IMR-90 (cell line): Measurements from ENCODE around the gene FLII. TPM values are rescaled to one million over a fixed set of nuclear protein-coding genes. Genes with fewer than 3 reads are reported as not detected.

ENCODE experiments used
- ATAC-seq: fragments of 200-7000 bp; cut with Tn5 transposase; 2 replicates; pipeline ENCODE4 v1.9.1; 2020; ENCODE audit warnings: low read depth, mild to moderate bottlenecking, moderate library complexity
- BruUV-seq: library from RNA; stranded (reverse); fragments of 400-500 nt; replicated peaks from 2 replicates; lab custom pipeline; 2021; lab: Mats Ljungman, UMichigan
- CTCF ChIA-PET: fragments of 300-600 bp; formaldehyde crosslinking; extraction: SDS; loops from one replicate; lab custom pipeline; 2021; ENCODE audit warnings: antibody characterized with exemption; lab: Yijun Ruan, JAX
- POLR2A ChIA-PET: fragments of 300-600 bp; sonication (Branson Sonifier 250); formaldehyde crosslinking; loops from one replicate; lab custom pipeline; 2022; ENCODE audit warnings: antibody characterized with exemption; ENCODE audit not compliant: unreplicated experiment; lab: Charles Lee
- DNase-seq: peaks from one replicate; pipeline ENCODE4 v3.0.0; 2013
- H2AFZ ChIP-seq: replicated peaks from 2 replicates; pipeline ENCODE3; 2013; ENCODE audit warnings: low read length, mild to moderate bottlenecking; ENCODE audit not compliant: poor library complexity
- H2AK5ac ChIP-seq: 2 replicates; pipeline ENCODE4 v1.6.1; 2013; ENCODE audit warnings: low read depth, low read length, inconsistent platforms
- H2AK9ac ChIP-seq: replicated peaks from 2 replicates; pipeline ENCODE3; 2013; ENCODE audit warnings: mild to moderate bottlenecking, low read depth, low read length, moderate library complexity; ENCODE audit not compliant: poor library complexity
- H2BK120ac ChIP-seq: 2 replicates; pipeline ENCODE4 v1.6.1; 2013; ENCODE audit warnings: low read depth, low read length, inconsistent platforms
- H2BK15ac ChIP-seq: 3 replicates; pipeline ENCODE4 v1.6.1; 2013; ENCODE audit warnings: low read depth, low read length, inconsistent platforms
- H2BK20ac ChIP-seq: 2 replicates; pipeline ENCODE4 v1.6.1; 2013; ENCODE audit warnings: low read depth, mild to moderate bottlenecking, inconsistent platforms, low read length, moderate library complexity
- H2BK5ac ChIP-seq: 2 replicates; pipeline ENCODE4 v1.6.1; 2013; ENCODE audit warnings: mild to moderate bottlenecking, low read depth, low read length, inconsistent platforms; ENCODE audit not compliant: poor library complexity, severe bottlenecking
- H3K14ac ChIP-seq: replicated peaks from 2 replicates; pipeline ENCODE4 v1.6.1; 2013; ENCODE audit warnings: low read depth, low read length, inconsistent platforms
- H3K18ac ChIP-seq: 2 replicates; pipeline ENCODE4 v1.6.1; 2013; ENCODE audit warnings: low read depth, low read length, control low read depth
- H3K23ac ChIP-seq: 2 replicates; pipeline ENCODE4 v1.6.1; 2013; ENCODE audit warnings: low read depth, low read length, inconsistent platforms
- H3K27ac ChIP-seq: 2 replicates; pipeline ENCODE4 v1.5.1; 2013; ENCODE audit warnings: mild to moderate bottlenecking, control low read depth, low read length; ENCODE audit not compliant: insufficient read depth
- H3K27me3 ChIP-seq: 2 replicates; pipeline ENCODE4 v1.6.1; 2013; ENCODE audit warnings: low read length; ENCODE audit not compliant: control insufficient read depth, insufficient read depth
- H3K36me3 ChIP-seq: 2 replicates; pipeline ENCODE4 v1.6.1; 2013; ENCODE audit warnings: low read length, mixed read lengths; ENCODE audit not compliant: control insufficient read depth, insufficient read depth
- H3K4ac ChIP-seq: 2 replicates; pipeline ENCODE4 v1.6.1; 2013; ENCODE audit warnings: low read depth, low read length, inconsistent platforms
- H3K4me1 ChIP-seq: 2 replicates; pipeline ENCODE4 v1.6.1; 2013; ENCODE audit warnings: low read length, mixed read lengths; ENCODE audit not compliant: control insufficient read depth, insufficient read depth
- H3K4me2 ChIP-seq: 2 replicates; pipeline ENCODE4 v1.6.1; 2013; ENCODE audit warnings: low read depth, mild to moderate bottlenecking, control low read depth, low read length, moderate library complexity
- H3K4me3 ChIP-seq: 2 replicates; pipeline ENCODE4 v1.5.1; 2013; ENCODE audit warnings: low read depth, mild to moderate bottlenecking, control low read depth, low read length, moderate library complexity; ENCODE audit not compliant: insufficient read depth
- H3K56ac ChIP-seq: 2 replicates; pipeline ENCODE4 v1.6.1; 2013; ENCODE audit warnings: low read length, inconsistent platforms; ENCODE audit not compliant: insufficient read depth; ENCODE audit errors: extremely low read depth
- H3K79me1 ChIP-seq, 2 experiments: 2 replicates each; pipeline ENCODE4 v1.6.1; 2013; ENCODE audit warnings: low read length in 2 of 2, inconsistent platforms in 1 of 2, low read depth in 1 of 2
- H3K9ac ChIP-seq: 2 replicates; pipeline ENCODE4 v1.6.1; 2013; ENCODE audit warnings: low read depth, low read length, control low read depth
- H3K9me1 ChIP-seq: 2 replicates; pipeline ENCODE4 v1.6.1; 2013; ENCODE audit warnings: low read length, inconsistent platforms; ENCODE audit not compliant: insufficient read depth
- H3K9me3 ChIP-seq: 2 replicates; pipeline ENCODE4 v1.6.1; 2013; ENCODE audit warnings: low read length; ENCODE audit not compliant: control insufficient read depth, insufficient read depth
- H4K20me1 ChIP-seq: 2 replicates; pipeline ENCODE4 v1.6.1; 2013; ENCODE audit warnings: low read length, inconsistent platforms; ENCODE audit not compliant: insufficient read depth
- H4K5ac ChIP-seq: 2 replicates; pipeline ENCODE4 v1.6.1; 2013; ENCODE audit warnings: mild to moderate bottlenecking, low read depth, low read length, control low read depth
- H4K8ac ChIP-seq, 2 experiments: 2 replicates each; pipeline ENCODE4 v1.6.1; 2013; ENCODE audit warnings: low read depth in 2 of 2, low read length in 2 of 2, control low read depth in 1 of 2, inconsistent platforms in 1 of 2
- H4K91ac ChIP-seq: 2 replicates; pipeline ENCODE4 v1.6.1; 2013; ENCODE audit warnings: low read depth, low read length, inconsistent platforms; ENCODE audit not compliant: insufficient read depth
- BHLHE40 ChIP-seq: fragments of 150-350 bp; IDR thresholded peaks from 2 replicates; pipeline ENCODE4 v1.6.1; 2016; ENCODE audit warnings: mild to moderate bottlenecking, low read depth, low read length
- CEBPB ChIP-seq: IDR thresholded peaks from 2 replicates; pipeline ENCODE4 v1.6.1; 2012; ENCODE audit warnings: low read depth, low read length, improper control_type of control experiment
- CHD1 ChIP-seq: IDR thresholded peaks from 2 replicates; pipeline ENCODE4 v1.6.1; 2012; ENCODE audit warnings: low read depth, low read length, improper control_type of control experiment
- FOS ChIP-seq: fragments of 150-350 bp; IDR thresholded peaks from 2 replicates; pipeline ENCODE4 v1.6.1; 2016; ENCODE audit warnings: low read depth, low read length
- MAFK ChIP-seq: IDR thresholded peaks from 2 replicates; pipeline ENCODE4 v1.6.1; 2012; ENCODE audit warnings: low read depth, low read length, improper control_type of control experiment
- MAZ ChIP-seq: IDR thresholded peaks from 2 replicates; pipeline ENCODE4 v1.6.1; 2012; ENCODE audit warnings: low read depth, mild to moderate bottlenecking, low read length, improper control_type of control experiment, moderate library complexity, borderline replicate concordance
- MXI1 ChIP-seq: IDR thresholded peaks from 2 replicates; pipeline ENCODE4 v1.6.1; 2012; ENCODE audit warnings: low read depth, mild to moderate bottlenecking, low read length, moderate library complexity, borderline replicate concordance
- NFE2L2 ChIP-seq: fragments of 150-350 bp; IDR thresholded peaks from 2 replicates; pipeline ENCODE4 v1.6.1; 2016; ENCODE audit warnings: low read depth, mild to moderate bottlenecking, low read length
- POLR2A ChIP-seq: IDR thresholded peaks from 2 replicates; pipeline ENCODE4 v1.6.1; 2012; ENCODE audit warnings: mild to moderate bottlenecking, low read depth, low read length
- RCOR1 ChIP-seq: IDR thresholded peaks from 2 replicates; pipeline ENCODE4 v1.6.1; 2012; ENCODE audit warnings: mild to moderate bottlenecking, low read length, improper control_type of control experiment; ENCODE audit not compliant: insufficient replicate concordance
- RFX5 ChIP-seq: IDR thresholded peaks from 2 replicates; pipeline ENCODE4 v1.8.0; 2012; ENCODE audit warnings: low read depth, mild to moderate bottlenecking, low read length, moderate library complexity
- SMC3 ChIP-seq: fragments of 150-350 bp; IDR thresholded peaks from 2 replicates; pipeline ENCODE4 v1.6.1; 2016; ENCODE audit warnings: low read depth, mild to moderate bottlenecking, antibody characterized with exemption, low read length, moderate library complexity
- WGBS, 2 experiments: methylation state at CpG; one replicate each; pipeline versions ENCODE4 v1.1.5 to v1.1.7; 2013; ENCODE audit warnings: missing lambda C conversion rate in 2 of 2; ENCODE audit not compliant: insufficient read length in 1 of 2; ENCODE audit errors: extremely low coverage in 2 of 2; 5-methylcytosine and 5-hydroxymethylcytosine counted together
- dilution Hi-C: fragments of 300-500 bp; cut with HindIII; formaldehyde crosslinking; loops from one replicate; pipeline ENCODE4 v1.14.3; 2018; ENCODE audit warnings: low sequenced_read_pairs; ENCODE audit not compliant: unreplicated experiment
- in situ Hi-C: fragments of 300-500 bp; cut with MboI; formaldehyde crosslinking; loops from 3 replicates; pipeline ENCODE4 v1.14.3; 2019; ENCODE audit warnings: low sequenced_read_pairs, inconsistent platforms, mixed read lengths
- intact Hi-C: fragments of 100-400 bp; cut with micrococcal nuclease; formaldehyde crosslinking; loops from 2 replicates; pipeline ENCODE4 v1.10.0; 2022
- polyA plus RNA-seq, 3 experiments: library from polyadenylated mRNA; depleted of rRNA; stranded (reverse); fragments of >200 nt; gene quantifications; 2 replicates each; pipeline ENCODE4 v1.2.3, GENCODE V29; 2012; ENCODE audit warnings: low replicate concordance in 1 of 3
- total RNA-seq: library from RNA; depleted of rRNA; stranded (reverse); fragments of >200 nt; gene quantifications from 2 replicates; pipeline ENCODE4 v1.2.3, GENCODE V29; 2012
- TF ChIP-seq, protein P1 (sequence below): conservative IDR thresholded peaks from 2 replicates; pipeline ENCODE4 v1.5.1; 2012; ENCODE audit warnings: mild to moderate bottlenecking, low read depth, low read length, improper control_type of control experiment
- TF ChIP-seq, protein P2 (sequence below): fragments of 150-350 bp; IDR thresholded peaks from 2 replicates; pipeline ENCODE4 v1.6.1; 2017; ENCODE audit warnings: mild to moderate bottlenecking, antibody characterized with exemption, low read length, low read depth
- TF ChIP-seq, protein P3 (sequence below): fragments of 150-350 bp; IDR thresholded peaks from 2 replicates; pipeline ENCODE4 v1.6.1; 2016; ENCODE audit warnings: low read depth, mild to moderate bottlenecking, low read length, moderate library complexity, borderline replicate concordance

FLII gene
- total and polyA plus RNA-seq, 2 of the 4 experiments (the other 2 are of a cell fraction) = 263 to 290 TPM

DNA sequence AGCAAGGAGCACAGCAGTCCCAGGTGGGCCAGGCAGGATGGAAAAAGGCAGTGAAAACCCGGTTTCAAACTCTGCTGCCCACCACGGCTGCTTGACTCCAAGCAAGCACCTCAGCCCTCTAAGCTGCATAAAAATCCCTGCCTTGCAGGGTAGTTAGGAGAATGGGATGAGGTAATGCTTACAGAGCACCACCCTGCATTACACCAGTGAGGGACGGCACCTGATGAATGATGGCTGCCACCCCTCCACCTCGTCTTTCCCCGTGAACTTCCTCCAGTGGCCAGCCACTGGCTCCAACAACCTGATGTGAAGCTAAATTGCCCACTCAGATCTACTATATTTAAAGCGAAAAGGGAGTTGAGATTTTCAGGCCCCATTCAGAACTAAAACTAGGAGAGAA is 23.2 kb upstream of the FLII start:
- CTCF ChIA-PET = no interaction called here
- ATAC-seq = no peak
- no peaks in the 10 kb centered on the region; the same call in 1 of the 2 replicates for H4K20me1 ChIP-seq
- H3K4me2 ChIP-seq = no peak overlapping the region
- H3K9ac ChIP-seq = no peak overlapping the region
- no peak overlapping the region for H4K8ac ChIP-seq
- no peak for TF ChIP-seq BHLHE40
- TF ChIP-seq, protein P1, sequence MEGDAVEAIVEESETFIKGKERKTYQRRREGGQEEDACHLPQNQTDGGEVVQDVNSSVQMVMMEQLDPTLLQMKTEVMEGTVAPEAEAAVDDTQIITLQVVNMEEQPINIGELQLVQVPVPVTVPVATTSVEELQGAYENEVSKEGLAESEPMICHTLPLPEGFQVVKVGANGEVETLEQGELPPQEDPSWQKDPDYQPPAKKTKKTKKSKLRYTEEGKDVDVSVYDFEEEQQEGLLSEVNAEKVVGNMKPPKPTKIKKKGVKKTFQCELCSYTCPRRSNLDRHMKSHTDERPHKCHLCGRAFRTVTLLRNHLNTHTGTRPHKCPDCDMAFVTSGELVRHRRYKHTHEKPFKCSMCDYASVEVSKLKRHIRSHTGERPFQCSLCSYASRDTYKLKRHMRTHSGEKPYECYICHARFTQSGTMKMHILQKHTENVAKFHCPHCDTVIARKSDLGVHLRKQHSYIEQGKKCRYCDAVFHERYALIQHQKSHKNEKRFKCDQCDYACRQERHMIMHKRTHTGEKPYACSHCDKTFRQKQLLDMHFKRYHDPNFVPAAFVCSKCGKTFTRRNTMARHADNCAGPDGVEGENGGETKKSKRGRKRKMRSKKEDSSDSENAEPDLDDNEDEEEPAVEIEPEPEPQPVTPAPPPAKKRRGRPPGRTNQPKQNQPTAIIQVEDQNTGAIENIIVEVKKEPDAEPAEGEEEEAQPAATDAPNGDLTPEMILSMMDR = no peak
- TF ChIP-seq RCOR1 = no peak
- no peak for TF ChIP-seq MAFK
- TF ChIP-seq POLR2A = no peak
- TF ChIP-seq, protein P2, sequence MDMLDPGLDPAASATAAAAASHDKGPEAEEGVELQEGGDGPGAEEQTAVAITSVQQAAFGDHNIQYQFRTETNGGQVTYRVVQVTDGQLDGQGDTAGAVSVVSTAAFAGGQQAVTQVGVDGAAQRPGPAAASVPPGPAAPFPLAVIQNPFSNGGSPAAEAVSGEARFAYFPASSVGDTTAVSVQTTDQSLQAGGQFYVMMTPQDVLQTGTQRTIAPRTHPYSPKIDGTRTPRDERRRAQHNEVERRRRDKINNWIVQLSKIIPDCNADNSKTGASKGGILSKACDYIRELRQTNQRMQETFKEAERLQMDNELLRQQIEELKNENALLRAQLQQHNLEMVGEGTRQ = no peak
- no peak for TF ChIP-seq CHD1
- TF ChIP-seq RFX5 = no peak
- TF ChIP-seq FOS = no peak
- no peak for TF ChIP-seq NFE2L2
- TF ChIP-seq SMC3 = no peak
- no peak for TF ChIP-seq CEBPB
- TF ChIP-seq MAZ = no peak
- no peak for TF ChIP-seq MXI1
- TF ChIP-seq, protein P3, sequence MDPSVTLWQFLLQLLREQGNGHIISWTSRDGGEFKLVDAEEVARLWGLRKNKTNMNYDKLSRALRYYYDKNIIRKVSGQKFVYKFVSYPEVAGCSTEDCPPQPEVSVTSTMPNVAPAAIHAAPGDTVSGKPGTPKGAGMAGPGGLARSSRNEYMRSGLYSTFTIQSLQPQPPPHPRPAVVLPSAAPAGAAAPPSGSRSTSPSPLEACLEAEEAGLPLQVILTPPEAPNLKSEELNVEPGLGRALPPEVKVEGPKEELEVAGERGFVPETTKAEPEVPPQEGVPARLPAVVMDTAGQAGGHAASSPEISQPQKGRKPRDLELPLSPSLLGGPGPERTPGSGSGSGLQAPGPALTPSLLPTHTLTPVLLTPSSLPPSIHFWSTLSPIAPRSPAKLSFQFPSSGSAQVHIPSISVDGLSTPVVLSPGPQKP = no peak
- in situ Hi-C loops (no loop called here), dilution Hi-C loops (no loop called here), intact Hi-C loops (no loop called here)
- H3K27me3 ChIP-seq = no peaks in the 10 kb centered on the region
- peaks cover 9% of the 10 kb centered on the region; the same call in 1 of the 2 replicates for H3K9me1 ChIP-seq
- H2AK9ac ChIP-seq = no peak overlapping the region
- H4K5ac ChIP-seq = no peak overlapping the region
- POLR2A ChIA-PET = no interaction called here
- peaks cover 57% of the 10 kb centered on the region for H3K36me3 ChIP-seq
- H2BK5ac ChIP-seq = no peak overlapping the region
- H3K23ac ChIP-seq = no peak overlapping the region
- H3K4ac ChIP-seq = no peak overlapping the region
- H3K4me3 ChIP-seq = no peak overlapping the region
- H3K14ac ChIP-seq = no peak overlapping the region
- no peak overlapping the region for H2AK5ac ChIP-seq
- no peak overlapping the region for H3K18ac ChIP-seq
- no peak overlapping the region for H2BK120ac ChIP-seq
- H3K79me1 ChIP-seq = peaks cover 7 to 19% of the 10 kb centered on the region in 2 experiments
- H3K56ac ChIP-seq = no peak overlapping the region
- no peak overlapping the region for H2BK15ac ChIP-seq
- BruUV-seq = no TSS peak
- H3K9me3 ChIP-seq = no peaks in the 10 kb centered on the region
- no peak overlapping the region for H2AFZ ChIP-seq
- WGBS, 2 experiments = no CpG with 5 or more reads among the region's 6 CpGs
- no peak overlapping the region for H3K27ac ChIP-seq
- no peak overlapping the region for H2BK20ac ChIP-seq
- peaks cover 6% of the 10 kb centered on the region; the same call in 1 of the 2 replicates for H3K4me1 ChIP-seq
- no peak for DNase-seq
- H4K91ac ChIP-seq = no peak overlapping the region
